Caco-2 (cell line): ENCODE measurements around the gene KIF1B. TPM values are rescaled to one million over a fixed set of nuclear protein-coding genes. Genes with fewer than 3 reads are reported as not detected.
A peak's percentile ranks its signal among the peaks of the same experiment; 100 is the strongest.

ENCODE experiments used
- BruUV-seq: library from RNA; stranded (reverse); fragments of 400-500 nt; replicated peaks from 2 replicates; lab custom pipeline; 2021; lab: Mats Ljungman, UMichigan
- CTCF ChIA-PET: fragments of 300-600 bp; sonication (Branson Sonifier 250); formaldehyde crosslinking; loops from one replicate; lab custom pipeline; 2022; ENCODE audit warnings: antibody characterized with exemption; lab: Charles Lee
- POLR2A ChIA-PET: fragments of 300-600 bp; sonication (Branson Sonifier 250); formaldehyde crosslinking; loops from one replicate; lab custom pipeline; 2022; ENCODE audit warnings: antibody characterized with exemption; lab: Charles Lee
- DNase-seq, 2 experiments: peaks; one replicate each; pipeline versions ENCODE4 v3.0.0 to v3.0.0-alpha.2; 2020 to 2022
- H3K27me3 ChIP-seq: replicated peaks from 2 replicates; pipeline ENCODE4 v1.6.0; 2011; ENCODE audit warnings: low read length; ENCODE audit not compliant: control insufficient read depth, insufficient read depth
- H3K36me3 ChIP-seq: 2 replicates; pipeline ENCODE4 v1.5.1; 2011; ENCODE audit warnings: low read length; ENCODE audit not compliant: control insufficient read depth, insufficient read depth
- H3K4me1 ChIP-seq: fragments of 250-450 bp; sonication (Bioruptor Pico); 2 replicates; pipeline ENCODE4 v1.5.1; 2020; ENCODE audit warnings: mild to moderate bottlenecking
- H3K4me3 ChIP-seq: 2 replicates; pipeline ENCODE4 v1.5.1; 2011; ENCODE audit warnings: low read depth, mild to moderate bottlenecking, control low read depth, low read length
- H3K9me3 ChIP-seq: fragments of 250-450 bp; sonication (Bioruptor Pico); 2 replicates; pipeline ENCODE4 v1.5.1; 2020; ENCODE audit warnings: mild to moderate bottlenecking, moderate library complexity
- H3K27ac Mint-ChIP-seq: one replicate; pipeline ENCODE4 v1.8.0; 2022; ENCODE audit warnings: mixed read lengths; ENCODE audit not compliant: unreplicated experiment
- H3K27me3 Mint-ChIP-seq: one replicate; pipeline ENCODE4 v1.8.0; 2022; ENCODE audit warnings: mixed read lengths; ENCODE audit not compliant: insufficient read depth, unreplicated experiment
- H3K36me3 Mint-ChIP-seq: one replicate; pipeline ENCODE4 v1.8.0; 2022; ENCODE audit warnings: mild to moderate bottlenecking, mixed read lengths; ENCODE audit not compliant: insufficient read depth, unreplicated experiment
- H3K4me1 Mint-ChIP-seq: one replicate; pipeline ENCODE4 v1.8.0; 2022; ENCODE audit warnings: low read depth, mixed read lengths; ENCODE audit not compliant: unreplicated experiment
- H3K4me3 Mint-ChIP-seq: one replicate; pipeline ENCODE4 v1.8.0; 2022; ENCODE audit warnings: mild to moderate bottlenecking, moderate library complexity, mixed read lengths; ENCODE audit not compliant: unreplicated experiment
- H3K9me3 Mint-ChIP-seq: one replicate; pipeline ENCODE4 v1.8.0; 2022; ENCODE audit warnings: mixed read lengths; ENCODE audit not compliant: unreplicated experiment
- CTCF ChIP-seq, 2 experiments: fragments of 200-600 bp in 1 of 2; IDR thresholded peaks; 1 replicate in 1 of 2; 2 replicates in 1 of 2; pipeline versions ENCODE4 v1.5.1 to v1.8.0; 2011 to 2022; ENCODE audit warnings: antibody characterized with exemption in 1 of 2, control low read depth in 1 of 2, inconsistent platforms in 1 of 2, low read depth in 1 of 2, low read length in 1 of 2, mild to moderate bottlenecking in 1 of 2, moderate library complexity in 1 of 2; ENCODE audit not compliant: insufficient read depth in 1 of 2, severe bottlenecking in 1 of 2, unreplicated experiment in 1 of 2
- intact Hi-C: fragments of 100-400 bp; cut with micrococcal nuclease; formaldehyde crosslinking; loops from one replicate; pipeline ENCODE4 v1.10.0; 2022; ENCODE audit not compliant: unreplicated experiment
- total RNA-seq: library from RNA; stranded (reverse); gene quantifications from 2 replicates; pipeline ENCODE4 v1.2.3, GENCODE V29; 2022

KIF1B gene
- total RNA-seq, 1 experiment from 2014 or later, result 41.1 TPM

DNA sequence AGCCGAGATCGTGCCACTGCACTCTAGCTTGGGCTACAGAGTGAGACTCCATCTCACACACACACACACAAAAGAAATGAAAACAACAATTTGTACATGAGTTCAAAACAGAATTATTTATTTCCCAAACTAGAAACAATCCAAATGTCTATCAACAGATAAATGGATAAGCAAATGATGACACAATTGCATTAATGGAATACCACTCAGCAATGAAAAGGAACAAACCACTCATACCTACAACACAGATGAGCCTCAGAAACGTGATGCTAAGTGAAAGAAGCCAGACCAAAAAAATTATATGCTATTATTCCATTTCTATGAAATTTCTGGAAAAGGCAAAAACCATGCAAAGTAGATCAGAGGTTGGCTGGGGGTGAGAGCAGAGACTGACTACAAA is 186.5 kb downstream of the KIF1B start:
- peak overlapping the region; percentile 51 for H3K4me3 Mint-ChIP-seq
- Histone ChIP-seq H3K36me3 (no peaks in the 10 kb centered on the region), H3K4me3 (no peak overlapping the region), H3K4me1 (peaks cover 14% of the 10 kb centered on the region; the same call in 1 of the 2 replicates), H3K9me3 (peaks cover 7% of the 10 kb centered on the region; the same call in 1 of the 2 replicates), H3K27me3 (no peaks in the 10 kb centered on the region)
- H3K4me1 Mint-ChIP-seq, result peaks cover 5% of the 10 kb centered on the region
- CTCF ChIA-PET, result no interaction called here
- H3K9me3 Mint-ChIP-seq, result no peaks in the 10 kb centered on the region
- no peak for TF ChIP-seq CTCF (IDR thresholded peaks at IDR 0.05; ENCODE audit: insufficient read depth in 1 of 2, low read depth in 1 of 2, low read length in 1 of 2, severe bottlenecking in 1 of 2, unreplicated experiment in 1 of 2)
- H3K27me3 Mint-ChIP-seq, result no peaks in the 10 kb centered on the region
- H3K36me3 Mint-ChIP-seq, result peaks cover 42% of the 10 kb centered on the region
- H3K27ac Mint-ChIP-seq, result no peak overlapping the region
- no TSS peak for BruUV-seq
- no peak for DNase-seq
- POLR2A ChIA-PET, result no interaction called here
- intact Hi-C loops, result no loop called here

GRCh38 chr1:10398278-10398733 is 187.9 kb downstream of the KIF1B start:
- peaks cover 7% of the 10 kb centered on the region; the same call in 1 of the 2 replicates for H3K9me3 ChIP-seq
- Mint-ChIP-seq H3K9me3 (no peaks in the 10 kb centered on the region), H3K4me3 (peak overlapping the region; percentile 93), H3K4me1 (peaks cover 5% of the 10 kb centered on the region), H3K27me3 (no peaks in the 10 kb centered on the region), H3K27ac (peak overlapping the region; percentile 84), H3K36me3 (peaks cover 55% of the 10 kb centered on the region)
- BruUV-seq, result no TSS peak
- H3K4me3 ChIP-seq, result peak overlapping the region; percentile 77
- no peaks in the 10 kb centered on the region for H3K36me3 ChIP-seq
- no peak for TF ChIP-seq CTCF (IDR thresholded peaks at IDR 0.05; ENCODE audit: insufficient read depth in 1 of 2, low read depth in 1 of 2, low read length in 1 of 2, severe bottlenecking in 1 of 2, unreplicated experiment in 1 of 2)
- DNase-seq, result no peak
- intact Hi-C loops, result loop anchor here (1.0 to 2.0 kb wide), 3 partner anchors 10 to 76 kb away; partner anchors contain the start of gene PEX14
- peaks cover 14% of the 10 kb centered on the region; the same call in 1 of the 2 replicates for H3K4me1 ChIP-seq
- H3K27me3 ChIP-seq, result no peaks in the 10 kb centered on the region
- ChIA-PET POLR2A (interaction anchor here (0.6 to 2.0 kb wide), 6 partner anchors 10 to 188 kb away, joined by 3 to 12 read pairs (median 6); partner anchors contain the start of genes CENPS and KIF1B), CTCF (interaction anchor here (1.0 to 2.4 kb wide), 2 partner anchors 10 to 21 kb away, joined by 3 to 16 read pairs; no protein-coding TSS in a partner anchor)

- CTCF ChIA-PET, result interaction anchor here (0.6 to 2.4 kb wide), 4 partner anchors 10 to 31 kb away, joined by 3 to 16 read pairs (median 4); partner anchors contain the start of gene CENPS
- Mint-ChIP-seq H3K27me3 (no peaks in the 10 kb centered on the region), H3K4me1 (peaks cover 5% of the 10 kb centered on the region), H3K27ac (peak within 1 kb of the TSS; percentile 84), H3K36me3 (peaks cover 55% of the 10 kb centered on the region), H3K4me3 (peak within 1 kb of the TSS; percentile 93), H3K9me3 (no peaks in the 10 kb centered on the region)
- intact Hi-C loops, result loop anchor here (1.0 to 2.0 kb wide), 4 partner anchors 11 to 76 kb away; partner anchors contain the start of gene PEX14
- H3K36me3 ChIP-seq, result no peaks in the 10 kb centered on the region
- no TSS peak for BruUV-seq
- POLR2A ChIA-PET, result interaction anchor here (0.6 to 2.0 kb wide), 7 partner anchors 10 to 189 kb away, joined by 3 to 12 read pairs (median 4); partner anchors contain the start of genes CENPS and KIF1B
- DNase-seq, result peak; percentile 98 to 99
- H3K4me3 ChIP-seq, result peak within 1 kb of the TSS; percentile 77
- H3K27me3 ChIP-seq, result no peaks in the 10 kb centered on the region
- H3K4me1 ChIP-seq, result peaks cover 14% of the 10 kb centered on the region; the same call in 1 of the 2 replicates
- TF ChIP-seq CTCF (IDR thresholded peaks at IDR 0.05; ENCODE audit: insufficient read depth in 1 of 2, low read depth in 1 of 2, low read length in 1 of 2, severe bottlenecking in 1 of 2, unreplicated experiment in 1 of 2), result no peak
- peaks cover 7% of the 10 kb centered on the region; the same call in 1 of the 2 replicates for H3K9me3 ChIP-seq
Measured at GRCh38 chr1:10398734-10399443, 188.5 kb downstream of the KIF1B start, which contains the start of gene PGD. PGD (plus strand) TSS chr1:10399064; CDS start chr1:10399118, 54 bp downstream.
